Measurements from ENCODE around the gene C18orf54. TPM values are rescaled to one million over a fixed set of nuclear protein-coding genes. Genes with fewer than 3 reads are reported as not detected.

C18orf54 gene
- total RNA-seq, 4 donors from 2014 or later = 0.74 to 4.6 (median 0.95) TPM

DNA sequence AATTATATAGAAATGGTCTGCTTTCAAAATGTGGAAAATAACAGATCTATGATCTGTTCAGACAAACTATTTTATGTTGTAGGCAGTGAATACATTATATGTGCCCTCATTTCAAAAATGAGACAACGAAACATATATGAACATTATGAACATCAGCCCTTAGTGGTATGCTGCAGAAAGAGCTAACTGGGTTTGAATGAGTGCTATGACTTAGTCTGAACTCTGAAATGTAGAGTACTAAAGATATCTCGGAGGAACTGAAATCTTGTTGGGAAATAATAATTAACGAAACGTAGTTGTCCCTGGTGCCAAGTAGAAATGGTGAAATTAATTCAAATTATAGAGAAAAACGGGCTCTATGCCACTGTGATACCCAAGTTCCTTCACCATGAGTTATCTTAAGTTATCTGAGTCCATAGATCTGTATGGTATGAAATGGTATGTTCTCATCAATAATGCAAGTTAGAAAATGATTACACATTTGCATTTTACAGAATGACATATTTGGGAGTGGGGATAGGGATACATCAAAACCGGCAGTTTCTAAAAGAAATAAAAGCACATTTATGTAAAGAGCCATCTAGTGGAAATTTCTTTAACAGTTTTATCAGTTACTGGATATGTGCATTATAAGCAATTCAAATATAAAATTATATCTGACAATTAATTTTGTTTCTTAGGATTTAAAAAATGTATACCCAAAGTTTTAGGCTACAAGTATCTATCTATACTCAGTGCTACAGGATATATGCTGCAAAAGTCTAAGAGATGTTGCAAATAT is 26.7 kb upstream of the C18orf54 start:
- DNase-seq (ENCODE audit: low spot score) (no peak), ATAC-seq (ENCODE audit: low FRiP score) (no peak)
- TF ChIP-seq, protein P1, sequence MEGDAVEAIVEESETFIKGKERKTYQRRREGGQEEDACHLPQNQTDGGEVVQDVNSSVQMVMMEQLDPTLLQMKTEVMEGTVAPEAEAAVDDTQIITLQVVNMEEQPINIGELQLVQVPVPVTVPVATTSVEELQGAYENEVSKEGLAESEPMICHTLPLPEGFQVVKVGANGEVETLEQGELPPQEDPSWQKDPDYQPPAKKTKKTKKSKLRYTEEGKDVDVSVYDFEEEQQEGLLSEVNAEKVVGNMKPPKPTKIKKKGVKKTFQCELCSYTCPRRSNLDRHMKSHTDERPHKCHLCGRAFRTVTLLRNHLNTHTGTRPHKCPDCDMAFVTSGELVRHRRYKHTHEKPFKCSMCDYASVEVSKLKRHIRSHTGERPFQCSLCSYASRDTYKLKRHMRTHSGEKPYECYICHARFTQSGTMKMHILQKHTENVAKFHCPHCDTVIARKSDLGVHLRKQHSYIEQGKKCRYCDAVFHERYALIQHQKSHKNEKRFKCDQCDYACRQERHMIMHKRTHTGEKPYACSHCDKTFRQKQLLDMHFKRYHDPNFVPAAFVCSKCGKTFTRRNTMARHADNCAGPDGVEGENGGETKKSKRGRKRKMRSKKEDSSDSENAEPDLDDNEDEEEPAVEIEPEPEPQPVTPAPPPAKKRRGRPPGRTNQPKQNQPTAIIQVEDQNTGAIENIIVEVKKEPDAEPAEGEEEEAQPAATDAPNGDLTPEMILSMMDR (IDR thresholded peaks at IDR 0.05) = no peak

DNA sequence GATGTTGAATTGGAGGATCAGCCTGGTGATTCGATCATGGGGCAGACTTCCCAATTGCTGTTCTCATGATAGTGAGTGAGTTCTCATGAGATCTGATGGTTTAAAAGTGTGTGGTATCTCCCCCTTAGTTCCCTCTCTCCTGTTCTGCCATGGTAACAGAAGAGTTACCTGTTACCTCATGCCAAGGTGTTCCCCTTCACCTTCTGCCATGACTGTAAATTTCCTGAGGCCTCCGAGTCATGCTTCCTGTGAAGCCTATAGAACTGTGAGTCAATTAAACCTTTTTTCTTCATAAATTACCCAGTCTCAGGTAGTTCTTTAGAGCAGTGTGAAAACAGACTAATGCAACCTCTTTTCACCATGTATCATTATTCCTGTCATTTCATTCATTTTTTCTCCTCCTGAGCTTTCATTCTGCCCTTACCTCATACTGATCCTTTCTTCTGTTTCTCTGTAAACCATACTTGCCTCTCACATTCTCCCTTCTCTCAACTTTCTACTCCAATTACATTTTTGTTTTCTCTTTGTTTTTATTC is 22.0 kb upstream of the C18orf54 start:
- ATAC-seq (ENCODE audit: low FRiP score) = no peak
- no peak for DNase-seq (ENCODE audit: low spot score)
- TF ChIP-seq, protein P1 (IDR thresholded peaks at IDR 0.05) = no peak

DNA sequence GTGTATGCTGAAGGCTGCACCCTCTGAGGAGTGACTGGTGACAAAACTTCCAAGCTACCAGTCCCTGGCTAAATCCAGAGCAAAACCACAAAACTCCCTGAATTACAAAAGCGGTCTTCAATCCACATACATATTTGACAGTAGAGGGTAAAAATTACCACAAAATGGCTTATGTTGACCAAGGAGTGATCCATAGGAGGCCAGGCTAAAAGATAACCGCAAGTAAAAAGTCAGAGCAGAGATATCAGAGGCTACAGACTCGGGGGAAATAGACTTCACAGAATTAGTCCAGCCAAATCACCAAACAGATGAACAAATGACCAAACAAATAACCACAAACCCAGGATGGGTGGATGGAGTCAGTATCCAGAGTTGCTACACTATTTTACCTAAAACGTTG is 19.5 kb upstream of the C18orf54 start:
- ATAC-seq (ENCODE audit: low FRiP score) (no peak), DNase-seq (ENCODE audit: low spot score) (no peak)
- TF ChIP-seq, protein P1 (IDR thresholded peaks at IDR 0.05) = no peak

DNA sequence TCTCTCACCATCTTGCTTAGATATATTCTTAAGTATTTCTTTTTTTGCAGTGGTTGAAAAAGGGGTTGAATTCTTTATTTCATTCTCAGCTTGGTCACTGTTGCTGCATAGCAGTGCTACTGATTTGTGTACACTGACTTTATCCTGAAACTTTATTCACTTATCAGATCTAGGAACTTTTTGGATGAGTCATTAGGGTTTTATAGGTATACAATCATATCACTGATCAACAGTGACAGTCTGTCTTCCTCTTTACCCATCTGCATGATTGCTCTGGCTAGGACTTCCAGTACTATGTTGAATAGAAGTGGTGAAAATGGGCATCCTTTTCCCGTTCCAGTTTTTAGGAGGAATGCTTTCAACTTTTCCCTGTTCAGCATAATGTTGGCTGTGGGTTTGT is 6.5 kb upstream of the C18orf54 start:
- ATAC-seq (ENCODE audit: low FRiP score) = peak; percentile 37
- TF ChIP-seq, protein P1 (IDR thresholded peaks at IDR 0.05) = no peak
- no peak for DNase-seq (ENCODE audit: low spot score)

DNA sequence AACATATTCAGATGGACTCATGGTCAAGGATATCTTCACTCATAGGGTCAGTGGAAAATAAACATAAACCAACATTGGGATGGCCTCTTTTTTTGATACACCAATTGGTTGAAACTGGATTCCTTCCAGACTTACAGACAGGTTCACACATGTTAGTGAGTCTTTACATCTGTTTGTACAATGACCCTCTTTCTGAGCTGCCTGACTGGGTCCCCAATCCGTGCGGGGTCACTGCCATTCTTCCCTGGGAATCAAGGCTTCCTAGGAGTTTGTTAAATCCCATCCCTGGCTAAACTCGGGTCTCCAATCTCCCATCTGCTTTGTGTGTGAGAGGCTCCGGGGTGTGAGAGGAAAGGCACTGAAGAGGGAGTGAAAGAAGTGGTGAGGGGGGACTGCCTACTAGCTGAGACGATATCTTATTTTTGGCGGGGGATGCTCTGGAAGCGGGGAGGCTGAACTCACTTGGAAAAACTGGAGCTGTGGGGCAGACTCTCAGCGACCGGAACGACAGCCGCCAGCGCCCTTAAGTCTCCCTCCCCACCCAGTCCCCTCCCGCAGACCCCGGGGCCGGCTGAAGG is 535 bp upstream of the C18orf54 start:
- TF ChIP-seq, protein P1 (IDR thresholded peaks at IDR 0.05) = no peak
- no peak for DNase-seq (ENCODE audit: low spot score)
- ATAC-seq (ENCODE audit: low FRiP score) = peak; percentile 28

DNA sequence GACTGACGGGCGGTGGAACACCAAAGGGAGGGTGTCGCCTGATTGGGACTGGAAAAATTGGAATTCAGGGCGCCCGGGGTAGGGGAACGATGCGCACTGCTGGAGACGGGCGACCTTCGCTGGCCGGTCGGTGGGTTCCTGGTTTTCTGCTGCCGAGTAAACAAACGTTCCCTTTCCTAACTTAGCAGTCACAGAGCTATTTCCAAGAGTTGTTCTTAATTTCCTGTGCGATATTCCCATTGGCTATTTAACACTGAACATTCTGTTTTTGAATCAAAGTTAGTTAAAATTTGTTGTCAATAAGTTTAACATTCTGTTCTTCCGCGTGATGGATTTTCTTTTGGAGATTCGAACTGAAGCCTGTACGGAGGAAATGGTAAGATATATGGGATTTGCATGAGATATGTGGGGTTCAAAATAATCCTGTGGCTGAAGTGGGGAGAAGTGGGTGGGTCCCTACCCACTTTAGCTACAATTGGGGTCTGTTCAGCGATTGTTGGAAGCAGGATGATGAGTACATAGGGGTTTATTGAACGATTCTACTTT is 862 bp downstream of the C18orf54 start:
- TF ChIP-seq, protein P1 (IDR thresholded peaks at IDR 0.05) = no peak
- ATAC-seq (ENCODE audit: low FRiP score) (no peak), DNase-seq (ENCODE audit: low spot score) (no peak)
